Bronchial epithelial cell (primary cell): Measurements from ENCODE around the gene IP6K1. TPM values are rescaled to one million over a fixed set of nuclear protein-coding genes. Genes with fewer than 3 reads are reported as not detected.

Source experiments
- DNase-seq: peaks from one replicate; pipeline ENCODE4 v3.0.0-alpha.2; 2010; ENCODE audit warnings: low read depth
- FAIRE-seq: peaks from 2 replicates; lab custom pipeline; 2011; peaks lifted over from hg19 to GRCh38; lab: Jason Lieb, UNC
- H3K27me3 ChIP-seq: 2 replicates; pipeline ENCODE4 v1.5.1; 2011; ENCODE audit warnings: low read length; ENCODE audit not compliant: control insufficient read depth, insufficient read depth
- H3K36me3 ChIP-seq: 2 replicates; pipeline ENCODE4 v1.5.1; 2011; ENCODE audit warnings: low read length; ENCODE audit not compliant: control insufficient read depth, insufficient read depth
- H3K4me3 ChIP-seq: 2 replicates; pipeline ENCODE4 v1.5.1; 2011; ENCODE audit warnings: mild to moderate bottlenecking, low read depth, low read length, control low read depth
- CTCF ChIP-seq: IDR thresholded peaks from 2 replicates; pipeline ENCODE4 v1.5.1; 2011; ENCODE audit warnings: mild to moderate bottlenecking, moderate library complexity, low read length, control low read depth, inconsistent platforms; ENCODE audit not compliant: insufficient read depth, severe bottlenecking
- total RNA-seq: library from RNA; depleted of rRNA; stranded (reverse); fragments of >200 nt; gene quantifications from 2 replicates; pipeline ENCODE4 v1.2.1, GENCODE V29; 2014

Gene IP6K1
- total RNA-seq, 1 donor from 2014 or later = 20.3 TPM

- no peak for DNase-seq
- Histone ChIP-seq H3K4me3 (no peak overlapping the region), H3K36me3 (peaks cover 14% of the 10 kb centered on the region), H3K27me3 (no peaks in the 10 kb centered on the region)
- no peak for TF ChIP-seq CTCF
- peak; percentile 32 for FAIRE-seq
These were observed 64.2 kb downstream of the IP6K1 start for GRCh38 chr3:49721896-49722781.

GRCh38 chr3:49721596-49721895 lies 64.8 kb downstream of the IP6K1 start:
- H3K27me3 ChIP-seq = no peaks in the 10 kb centered on the region
- peaks cover 14% of the 10 kb centered on the region for H3K36me3 ChIP-seq
- FAIRE-seq (no peak), DNase-seq (no peak)
- H3K4me3 ChIP-seq = no peak overlapping the region
- TF ChIP-seq CTCF = no peak

- FAIRE-seq (no peak), DNase-seq (no peak)
- TF ChIP-seq CTCF = no peak
- peaks cover 16% of the 10 kb centered on the region for H3K36me3 ChIP-seq
- H3K27me3 ChIP-seq = no peaks in the 10 kb centered on the region
- no peak overlapping the region for H3K4me3 ChIP-seq
These were observed 65.3 kb downstream of the IP6K1 start for GRCh38 chr3:49720855-49721595.

- Histone ChIP-seq H3K36me3 (peaks cover 21% of the 10 kb centered on the region), H3K27me3 (no peaks in the 10 kb centered on the region), H3K4me3 (peak within 1 kb of the TSS; percentile 34)
- TF ChIP-seq CTCF = peak; percentile 60
- peak; percentile 82 for DNase-seq
- FAIRE-seq = no peak
These were observed 67.0 kb downstream of the IP6K1 start, which contains the start of gene AMIGO3 for GRCh38 chr3:49719214-49719884. AMIGO3 (minus strand) TSS chr3:49719684; CDS start chr3:49719465, 219 bp downstream.

GRCh38 chr3:49718858-49719213 lies 67.5 kb downstream of the IP6K1 start:
- DNase-seq = no peak
- H3K36me3 ChIP-seq = peaks cover 22% of the 10 kb centered on the region
- no peaks in the 10 kb centered on the region for H3K27me3 ChIP-seq
- FAIRE-seq = no peak
- H3K4me3 ChIP-seq = peak overlapping the region; percentile 34
- peak; percentile 3 for TF ChIP-seq CTCF
